Fibroblast of skin of left biceps (primary cell): Measurements from ENCODE around the gene DPF3.

Experiments
- DNase-seq, 2 experiments: peaks; one replicate each; pipeline ENCODE4 v3.0.0-alpha.2; 2013; ENCODE audit warnings: low read depth in 2 of 2

Gene DPF3

DNA sequence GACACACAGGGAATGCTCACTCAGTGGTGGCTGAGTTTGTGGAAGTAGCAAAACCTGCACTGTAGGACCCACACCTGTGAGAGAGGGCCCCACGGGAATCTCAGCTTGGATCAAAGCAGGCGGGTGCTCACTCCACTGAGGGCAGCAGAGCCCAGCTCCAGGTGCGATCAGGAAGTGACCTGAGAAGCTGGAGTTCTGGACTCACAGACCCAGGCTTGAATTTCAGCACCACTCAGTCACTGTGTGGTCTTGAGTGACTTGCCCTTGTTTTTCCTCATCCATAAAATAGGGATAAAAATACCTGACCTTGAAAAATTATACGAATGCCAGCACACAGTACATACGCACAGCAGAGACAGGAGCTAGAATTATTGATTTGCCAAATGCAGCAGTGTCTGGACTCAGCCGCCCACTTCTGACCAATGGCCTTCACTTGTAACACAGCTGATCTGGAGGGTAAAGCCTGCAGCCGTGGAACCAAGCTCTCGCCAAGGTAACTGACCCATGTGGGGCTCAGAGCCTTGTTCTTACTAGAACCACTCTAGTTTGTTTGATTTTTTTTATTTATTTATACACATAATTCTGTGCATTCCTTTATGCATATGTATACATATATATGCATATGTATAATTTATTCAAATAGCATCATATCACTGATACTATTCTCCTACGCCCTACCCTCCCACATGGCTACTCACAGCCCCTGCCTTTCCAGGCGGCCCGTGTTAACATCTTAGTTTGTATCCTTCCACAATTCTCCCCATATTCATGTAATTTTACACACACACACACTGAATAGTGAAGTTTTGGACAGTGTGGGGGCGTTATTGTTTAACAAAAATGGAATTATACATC, 53.9 kb downstream of the DPF3 start:
- no peak for DNase-seq

DNA sequence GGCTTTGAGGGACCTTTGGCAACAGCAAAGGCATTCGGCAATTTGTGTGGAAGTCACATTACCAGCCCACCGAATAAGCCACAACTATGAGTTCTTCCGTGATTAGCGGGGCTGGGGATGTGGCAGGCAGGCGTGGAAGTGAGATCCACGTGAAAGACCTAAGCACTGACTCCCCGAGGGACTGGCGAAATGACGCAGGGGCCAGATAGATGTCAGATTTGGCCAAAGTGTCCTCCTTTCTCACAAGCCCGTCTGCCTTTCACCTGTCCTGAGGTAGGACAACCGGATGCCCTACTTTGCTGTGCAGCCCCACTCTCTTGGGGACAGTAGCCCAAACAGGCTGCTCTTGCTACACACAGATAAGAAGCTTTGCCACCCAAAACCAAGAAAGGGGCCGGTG, 54.5 kb downstream of the DPF3 start:
- no peak for DNase-seq

- DNase-seq = no peak
Measured at GRCh38 chr14:72836085-72836484, 57.8 kb downstream of the DPF3 start.

- DNase-seq = no peak
Measured at GRCh38 chr14:72833174-72833573, 60.7 kb downstream of the DPF3 start.

DNA sequence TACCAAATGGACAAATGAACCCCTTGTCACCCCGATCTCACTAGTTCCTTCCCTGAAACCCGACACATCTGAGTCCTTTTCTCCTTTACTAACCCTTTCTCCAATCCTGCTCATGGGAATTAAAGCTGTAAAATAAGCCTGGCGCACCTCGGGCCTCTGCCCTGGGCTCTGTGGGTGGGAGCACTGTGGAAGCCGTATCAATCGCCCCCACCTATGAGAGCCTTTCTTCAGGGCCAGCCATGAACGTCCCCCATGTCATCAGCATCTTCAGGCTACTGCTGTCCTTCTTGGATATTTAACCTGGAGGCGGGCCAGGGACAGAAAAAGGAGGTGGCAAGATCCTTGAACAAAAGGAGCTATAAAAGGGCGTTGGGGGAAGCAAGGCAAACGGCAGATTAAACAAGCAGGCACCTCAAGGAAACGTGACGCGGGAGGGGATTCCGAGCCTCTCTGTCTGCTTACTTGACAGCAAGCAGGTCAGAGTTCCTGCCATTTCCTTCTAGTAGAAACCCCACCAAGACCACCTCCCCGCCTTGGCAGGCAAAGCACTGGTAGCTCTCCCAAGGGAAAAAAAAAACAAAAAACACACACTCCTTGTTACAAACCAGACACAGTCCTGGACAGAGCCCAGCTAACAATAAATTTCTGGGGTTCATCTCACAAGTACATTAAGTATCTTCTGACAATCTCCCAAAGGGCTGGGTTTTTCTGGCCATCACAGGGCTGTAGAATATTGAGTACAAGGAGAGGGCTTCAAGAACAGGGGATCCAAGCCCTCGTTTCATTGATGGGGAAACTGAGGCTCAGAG, 62.9 kb downstream of the DPF3 start:
- DNase-seq = no peak

GRCh38 chr14:72830356-72830755, 63.5 kb downstream of the DPF3 start:
- DNase-seq = no peak

- DNase-seq = no peak
Measured at GRCh38 chr14:72828604-72829003, 65.3 kb downstream of the DPF3 start.

- no peak for DNase-seq
Measured at GRCh38 chr14:72826039-72826438, 67.9 kb downstream of the DPF3 start.

- no peak for DNase-seq
Measured at GRCh38 chr14:72825486-72825885, 68.4 kb downstream of the DPF3 start.

DNA sequence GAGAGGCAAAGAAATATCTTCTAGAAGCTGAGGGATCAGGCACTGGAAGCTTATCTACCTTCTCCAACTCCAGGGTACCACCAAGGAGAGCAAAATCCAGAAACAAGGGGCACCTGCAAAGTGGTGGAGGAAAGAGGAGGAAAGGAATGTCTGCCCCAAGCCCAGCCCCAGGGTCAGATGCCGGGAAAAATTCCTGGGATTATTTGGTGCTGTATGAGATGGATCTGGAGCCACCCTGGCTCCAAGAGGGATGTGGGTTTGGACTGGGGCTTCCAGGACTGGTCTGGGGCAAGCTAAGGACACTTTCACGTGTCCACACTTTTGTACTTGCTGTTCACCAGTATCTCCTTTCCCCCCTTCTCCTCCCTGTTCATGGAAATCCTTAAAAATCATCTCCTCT, 69.8 kb downstream of the DPF3 start:
- DNase-seq = no peak

GRCh38 chr14:72822946-72823611, 70.8 kb downstream of the DPF3 start:
- DNase-seq = no peak

DNA sequence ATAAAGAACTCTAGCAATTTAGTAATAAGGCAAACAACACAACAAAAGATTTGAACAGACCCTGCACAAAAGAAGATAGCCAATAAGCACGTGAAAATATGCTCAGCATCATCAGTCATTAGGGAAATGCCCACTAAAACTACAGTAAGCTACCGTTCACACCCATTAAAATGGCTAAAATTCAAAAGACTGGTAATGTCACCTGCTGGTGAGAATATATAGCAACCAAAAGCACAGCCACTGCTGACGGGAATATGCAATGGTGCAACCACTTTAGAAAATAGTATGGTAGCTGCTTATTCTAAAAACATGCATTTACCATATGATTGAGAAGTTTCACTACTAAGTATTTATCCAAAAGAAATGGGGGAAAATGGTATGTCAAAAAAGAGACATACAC, 74.9 kb downstream of the DPF3 start:
- no peak for DNase-seq

GRCh38 chr14:72816287-72816686, 77.6 kb downstream of the DPF3 start:
- DNase-seq = no peak

GRCh38 chr14:72815430-72815829, 78.5 kb downstream of the DPF3 start:
- DNase-seq = no peak

GRCh38 chr14:72812292-72812851, 81.5 kb downstream of the DPF3 start:
- DNase-seq = no peak

GRCh38 chr14:72810201-72810600, 83.7 kb downstream of the DPF3 start:
- DNase-seq = no peak

- DNase-seq = no peak
Measured at GRCh38 chr14:72809063-72809462, 84.8 kb downstream of the DPF3 start.

- no peak for DNase-seq
Measured at GRCh38 chr14:72808564-72808963, 85.3 kb downstream of the DPF3 start.

DNA sequence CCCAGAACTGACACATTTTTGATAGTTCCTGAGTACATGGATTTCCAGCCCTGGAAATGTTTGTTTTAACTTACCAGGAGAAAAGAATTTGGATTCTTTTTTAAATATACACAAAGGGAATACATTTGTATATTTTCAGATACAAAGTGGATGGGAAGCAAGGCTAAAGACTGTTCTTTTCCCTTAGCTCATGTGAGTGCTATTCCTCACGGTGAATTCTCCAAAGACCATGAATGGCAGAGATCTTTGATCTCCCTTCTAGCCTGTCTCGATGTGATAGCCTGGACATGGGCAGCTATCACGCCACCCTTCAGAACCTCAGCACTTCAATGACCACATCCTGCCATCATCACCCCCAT, 91.3 kb downstream of the DPF3 start:
- DNase-seq = no peak

GRCh38 chr14:72801836-72802587, 91.9 kb downstream of the DPF3 start:
- no peak for DNase-seq

GRCh38 chr14:72801381-72801812, 92.5 kb downstream of the DPF3 start:
- DNase-seq = peak; percentile 34 to 38
